ENCODE measurements around the gene FSHR. TPM values are rescaled to one million over a fixed set of nuclear protein-coding genes. Genes with fewer than 3 reads are reported as not detected.

Gene FSHR
- total and polyA plus RNA-seq, 2 donors (not counting 3 experiments of a cell fraction or from before 2014, with no cell fraction given), result not detected

DNA sequence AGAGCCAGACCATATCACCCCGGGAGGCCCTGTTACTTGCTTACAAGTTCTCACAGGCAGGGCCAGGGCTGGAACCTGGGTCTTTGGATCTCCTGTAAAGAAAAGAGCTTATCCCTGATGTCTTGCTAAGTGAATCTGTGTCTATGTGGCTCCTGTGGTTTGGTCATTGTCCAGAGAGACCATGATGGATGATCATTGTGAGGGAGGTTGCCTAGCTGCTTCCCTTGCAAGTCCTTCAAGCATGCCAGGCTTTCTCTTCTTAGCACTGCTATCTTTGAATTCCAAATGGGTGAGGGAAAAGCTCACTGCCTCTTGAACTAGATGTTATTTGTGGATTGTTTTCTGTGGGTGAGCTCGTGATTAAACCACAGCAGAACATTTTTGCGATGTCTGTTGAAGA, 151.6 kb downstream of the FSHR start:
- H3K79me2 ChIP-seq (ENCODE audit: control insufficient read depth, insufficient read depth, low read length), result no peaks in the 10 kb centered on the region
- FAIRE-seq (no peak), DNase-seq (ENCODE audit: low read depth, low spot score) (no peak)
- no peak overlapping the region for H3K4me3 ChIP-seq (replicated peaks in 1 of 3; ENCODE audit: insufficient read depth in 1 of 3, low read depth in 1 of 3, low read length in 3 of 3)
- dilution Hi-C loops (cut with MboI; ENCODE audit: extremely low pct_ligation_motif_present, low sequenced_read_pairs), result no loop called here
- POLR2A ChIA-PET, result no interaction called here
- H3K4me2 ChIP-seq (ENCODE audit: insufficient read depth, low read length), result no peak overlapping the region
- H3K36me3 ChIP-seq (ENCODE audit: control insufficient read depth in 2 of 2, extremely low read depth in 1 of 2, insufficient read depth in 2 of 2, low read length in 2 of 2), result no peaks in the 10 kb centered on the region
- H3K9ac ChIP-seq (replicated peaks; ENCODE audit: extremely low read depth, insufficient read depth, low read length), result no peak overlapping the region
- BruUV-seq (replicated peaks), result no TSS peak
- H3K4me1 ChIP-seq (ENCODE audit: control insufficient read depth, extremely low read depth, insufficient read depth, low read length), result no peaks in the 10 kb centered on the region
- H2AFZ ChIP-seq (ENCODE audit: low read depth, low read length), result no peak overlapping the region
- no peaks in the 10 kb centered on the region for H3K27me3 ChIP-seq (ENCODE audit: control insufficient read depth in 2 of 2, insufficient read depth in 2 of 2, low read length in 2 of 2)
- CTCF ChIA-PET, result no interaction called here
- intact Hi-C loops (cut with micrococcal nuclease), result no loop called here
- no peak overlapping the region for H3K27ac ChIP-seq (ENCODE audit: insufficient read depth, low read depth, low read length)
- no peaks in the 10 kb centered on the region for H4K20me1 ChIP-seq (replicated peaks; ENCODE audit: control insufficient read depth, extremely low read depth, insufficient read depth, low read length)
- no peaks in the 10 kb centered on the region for H3K9me1 ChIP-seq (replicated peaks; ENCODE audit: control insufficient read depth, extremely low read depth, insufficient read depth, low read length)
- TF ChIP-seq FOS (IDR thresholded peaks at IDR 0.05; ENCODE audit: borderline replicate concordance, insufficient read depth, low read length), result no peak
- TF ChIP-seq, protein P1, sequence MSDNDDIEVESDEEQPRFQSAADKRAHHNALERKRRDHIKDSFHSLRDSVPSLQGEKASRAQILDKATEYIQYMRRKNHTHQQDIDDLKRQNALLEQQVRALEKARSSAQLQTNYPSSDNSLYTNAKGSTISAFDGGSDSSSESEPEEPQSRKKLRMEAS (IDR thresholded peaks at IDR 0.05; ENCODE audit: insufficient read depth, insufficient read length), result no peak
- no peak for TF ChIP-seq POLR2A (IDR thresholded peaks at IDR 0.05; ENCODE audit: low read depth, low read length)
- no peak for TF ChIP-seq MYC (IDR thresholded peaks at IDR 0.05; ENCODE audit: low read depth, low read length)
- no peak for TF ChIP-seq GATA2 (IDR thresholded peaks at IDR 0.05; ENCODE audit: insufficient read depth, insufficient read length, low read depth, low read length)
- no peak for TF ChIP-seq POLR2AphosphoS5 (IDR thresholded peaks at IDR 0.05; ENCODE audit: insufficient read depth, low read depth, low read length)
- H3K9me3 ChIP-seq (replicated peaks; ENCODE audit: control insufficient read depth, insufficient read depth, low read length), result no peaks in the 10 kb centered on the region

DNA sequence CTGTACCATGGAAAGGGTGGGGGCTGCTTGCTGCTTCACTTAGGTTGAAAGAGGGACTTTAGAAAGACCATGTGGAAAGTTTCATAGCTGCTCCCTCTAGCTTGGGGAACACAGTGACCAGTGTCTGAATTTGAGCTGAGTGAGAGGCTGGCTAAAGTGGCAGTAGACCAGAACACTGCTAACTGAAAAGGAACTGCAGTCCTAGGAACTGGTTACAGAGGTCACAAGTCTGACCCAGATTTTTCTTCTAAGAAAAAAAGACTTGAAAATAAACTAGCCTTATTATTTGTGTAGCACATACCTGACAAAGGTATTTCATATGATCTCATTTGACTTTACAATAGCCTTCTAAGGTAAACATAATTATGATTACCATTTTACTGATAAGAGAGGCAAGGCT, 153.6 kb downstream of the FSHR start:
- no peak for TF ChIP-seq JUN (IDR thresholded peaks at IDR 0.05; ENCODE audit: borderline replicate concordance, insufficient read depth, insufficient read length, low read depth)
- no TSS peak for BruUV-seq (replicated peaks)
- POLR2A ChIA-PET, result no interaction called here

More for the DNA sequence above, 153.6 kb downstream of the FSHR start:
- intact Hi-C loops (cut with micrococcal nuclease), result no loop called here
- Histone ChIP-seq H3K9me1 (replicated peaks; ENCODE audit: control insufficient read depth, extremely low read depth, insufficient read depth, low read length) (no peaks in the 10 kb centered on the region), H3K27ac (ENCODE audit: insufficient read depth, low read depth, low read length) (no peak overlapping the region), H3K4me1 (ENCODE audit: control insufficient read depth, extremely low read depth, insufficient read depth, low read length) (no peaks in the 10 kb centered on the region), H3K36me3 (ENCODE audit: control insufficient read depth in 2 of 2, extremely low read depth in 1 of 2, insufficient read depth in 2 of 2, low read length in 2 of 2) (no peaks in the 10 kb centered on the region), H3K9ac (replicated peaks; ENCODE audit: extremely low read depth, insufficient read depth, low read length) (no peak overlapping the region), H3K4me3 (replicated peaks in 1 of 3; ENCODE audit: insufficient read depth in 1 of 3, low read depth in 1 of 3, low read length in 3 of 3) (no peak overlapping the region), H3K79me2 (ENCODE audit: control insufficient read depth, insufficient read depth, low read length) (no peaks in the 10 kb centered on the region), H3K27me3 (ENCODE audit: control insufficient read depth in 2 of 2, insufficient read depth in 2 of 2, low read length in 2 of 2) (no peaks in the 10 kb centered on the region), H2AFZ (ENCODE audit: low read depth, low read length) (no peak overlapping the region), H3K9me3 (replicated peaks; ENCODE audit: control insufficient read depth, insufficient read depth, low read length) (no peaks in the 10 kb centered on the region), H3K4me2 (ENCODE audit: insufficient read depth, low read length) (no peak overlapping the region), H4K20me1 (replicated peaks; ENCODE audit: control insufficient read depth, extremely low read depth, insufficient read depth, low read length) (no peaks in the 10 kb centered on the region)
- CTCF ChIA-PET, result no interaction called here
- dilution Hi-C loops (cut with MboI; ENCODE audit: extremely low pct_ligation_motif_present, low sequenced_read_pairs), result no loop called here
- FAIRE-seq (no peak), DNase-seq (ENCODE audit: low read depth, low spot score) (no peak)

Data from endothelial cell of umbilical vein (primary cell).